GM18873 (cell line): Measurements from ENCODE around the gene CTSD.

Experiments
- ATAC-seq: cut with Tn5 transposase; IDR thresholded peaks from one replicate; pipeline ENCODE4 v1.9.1; 2021; ENCODE audit warnings: mild to moderate bottlenecking, moderate library complexity, moderate number of reproducible peaks; ENCODE audit not compliant: unreplicated experiment, low FRiP score

CTSD gene

GRCh38 chr11:1756791-1757771 is 6.6 kb downstream of the CTSD start:
- no peak for ATAC-seq

- no peak for ATAC-seq
Measured at GRCh38 chr11:1755692-1756561, 7.8 kb downstream of the CTSD start.

GRCh38 chr11:1755344-1755691 is 8.4 kb downstream of the CTSD start:
- ATAC-seq, result no peak

GRCh38 chr11:1754376-1755150 is 9.2 kb downstream of the CTSD start:
- ATAC-seq, result no peak

GRCh38 chr11:1753929-1754305 is 9.8 kb downstream of the CTSD start:
- no peak for ATAC-seq

GRCh38 chr11:1753229-1753928 is 10.3 kb downstream of the CTSD start:
- no peak for ATAC-seq

GRCh38 chr11:1752907-1753228 is 10.9 kb downstream of the CTSD start:
- no peak for ATAC-seq

- ATAC-seq, result no peak
Measured at GRCh38 chr11:1751999-1752906, 11.5 kb downstream of the CTSD start.

- no peak for ATAC-seq
Measured at GRCh38 chr11:1751531-1751921, 12.2 kb downstream of the CTSD start.

- no peak for ATAC-seq
Measured at GRCh38 chr11:1750840-1751530, 12.7 kb downstream of the CTSD start.

- ATAC-seq, result no peak
Measured at GRCh38 chr11:1750481-1750839, 13.3 kb downstream of the CTSD start, which contains the start of gene IFITM10. Gene IFITM10 (minus strand): TSS chr11:1750595. CDS start chr11:1750442, 153 bp downstream.

GRCh38 chr11:1749395-1750351 is 14.1 kb downstream of the CTSD start:
- ATAC-seq, result no peak

GRCh38 chr11:1748636-1749394 is 14.9 kb downstream of the CTSD start:
- no peak for ATAC-seq

- ATAC-seq, result no peak
Measured at GRCh38 chr11:1747753-1748635, 15.7 kb downstream of the CTSD start.

- no peak for ATAC-seq
Measured at GRCh38 chr11:1746956-1747752, 16.6 kb downstream of the CTSD start.
